HEK293 (cell line): ENCODE data around the gene RANBP1.

Experiments used
- CTCF ChIA-PET: fragments of 350-600 bp; formaldehyde crosslinking; extraction: SDS; loops from one replicate; lab custom pipeline; 2021; ENCODE audit warnings: antibody characterized with exemption; lab: Yijun Ruan, JAX
- POLR2A ChIA-PET: fragments of 300-600 bp; formaldehyde crosslinking; extraction: SDS; loops from one replicate; lab custom pipeline; 2020; ENCODE audit warnings: antibody characterized with exemption, inconsistent platforms; lab: Yijun Ruan, JAX
- H3K27ac ChIP-seq: fragments of 200-500 bp; sonication (Bioruptor generic); 2 replicates; pipeline ENCODE4 v1.5.1; 2014; ENCODE audit warnings: low read depth, low read length, control low read depth, inconsistent platforms; ENCODE audit errors: extremely low read depth
- H3K36me3 ChIP-seq, 2 experiments: fragments of 200-500 bp in 1 of 2; sonication (Bioruptor generic) in 1 of 2; 1 replicate in 1 of 2; 2 replicates in 1 of 2; pipeline ENCODE4 v1.5.1; 2014 to 2017; ENCODE audit warnings: inconsistent platforms in 2 of 2, low read length in 2 of 2; ENCODE audit not compliant: control insufficient read depth in 2 of 2, insufficient read depth in 1 of 2
- H3K4me1 ChIP-seq: fragments of 200-500 bp; sonication (Bioruptor generic); 2 replicates; pipeline ENCODE4 v1.5.1; 2014; ENCODE audit warnings: mild to moderate bottlenecking, low read length, inconsistent platforms; ENCODE audit not compliant: control insufficient read depth, insufficient read depth
- H3K4me3 ChIP-seq: 2 replicates; pipeline ENCODE4 v1.5.1; 2011; ENCODE audit warnings: low read depth, mild to moderate bottlenecking, control low read depth, low read length, moderate library complexity
- H3K9me3 ChIP-seq: fragments of 200-500 bp; sonication (Bioruptor generic); 2 replicates; pipeline ENCODE4 v1.5.1; 2014; ENCODE audit warnings: low read depth, low read length, inconsistent platforms; ENCODE audit not compliant: control insufficient read depth, insufficient read depth
- EGR2 ChIP-seq: fragments of 450-650 bp; formaldehyde crosslinking; IDR thresholded peaks from 2 replicates; pipeline ENCODE4 v1.5.1; 2016; ENCODE audit warnings: low read depth, missing biosample characterization, missing genetic modification characterization
- KLF8 ChIP-seq: fragments of 450-650 bp; formaldehyde crosslinking; IDR thresholded peaks from 2 replicates; pipeline ENCODE4 v1.5.1; 2016; ENCODE audit warnings: missing biosample characterization, missing genetic modification characterization
- KLF9 ChIP-seq: fragments of 450-650 bp; formaldehyde crosslinking; IDR thresholded peaks from 2 replicates; pipeline ENCODE4 v1.5.1; 2016; ENCODE audit warnings: missing biosample characterization, missing genetic modification characterization, low read depth
- MZF1 ChIP-seq: fragments of 450-650 bp; formaldehyde crosslinking; IDR thresholded peaks from 2 replicates; pipeline ENCODE4 v1.5.1; 2017; ENCODE audit warnings: missing biosample characterization, missing genetic modification characterization, borderline replicate concordance
- SALL2 ChIP-seq: fragments of 450-650 bp; formaldehyde crosslinking; IDR thresholded peaks from 2 replicates; pipeline ENCODE4 v1.5.0; 2017; ENCODE audit warnings: missing biosample characterization, mild to moderate bottlenecking, missing genetic modification characterization, borderline replicate concordance
- SCRT1 ChIP-seq: fragments of 450-650 bp; formaldehyde crosslinking; IDR thresholded peaks from 2 replicates; pipeline ENCODE4 v1.5.1; 2016; ENCODE audit warnings: missing biosample characterization, missing genetic modification characterization, borderline replicate concordance
- WT1 ChIP-seq: fragments of 450-650 bp; formaldehyde crosslinking; IDR thresholded peaks from 2 replicates; pipeline ENCODE4 v1.5.1; 2016; ENCODE audit warnings: missing biosample characterization, missing genetic modification characterization
- ZFP41 ChIP-seq: fragments of 450-650 bp; formaldehyde crosslinking; IDR thresholded peaks from 2 replicates; pipeline ENCODE4 v1.5.1; 2016; ENCODE audit warnings: missing biosample characterization, missing genetic modification characterization, borderline replicate concordance
- ZNF426 ChIP-seq: fragments of 450-650 bp; formaldehyde crosslinking; IDR thresholded peaks from 2 replicates; pipeline ENCODE4 v1.5.1; 2017; ENCODE audit warnings: missing biosample characterization, missing genetic modification characterization, mild to moderate bottlenecking, inconsistent platforms, moderate library complexity
- ZNF791 ChIP-seq: fragments of 450-650 bp; formaldehyde crosslinking; IDR thresholded peaks from 2 replicates; pipeline ENCODE4 v1.5.1; 2016; ENCODE audit warnings: missing biosample characterization, missing genetic modification characterization
- TF ChIP-seq, protein P1 (sequence below): fragments of 450-650 bp; IDR thresholded peaks from 2 replicates; pipeline ENCODE4 v1.5.1; 2018; ENCODE audit warnings: missing biosample characterization, mild to moderate bottlenecking, missing genetic modification characterization
- TF ChIP-seq, protein P2 (sequence below): fragments of 450-650 bp; formaldehyde crosslinking; IDR thresholded peaks from 2 replicates; pipeline ENCODE4 v1.5.1; 2016; ENCODE audit warnings: missing biosample characterization, missing genetic modification characterization
- TF ChIP-seq, protein P3 (sequence below): fragments of 450-650 bp; formaldehyde crosslinking; IDR thresholded peaks from 2 replicates; pipeline ENCODE4 v1.5.1; 2016; ENCODE audit warnings: missing biosample characterization, missing genetic modification characterization
- TF ChIP-seq, protein P4 (sequence below): fragments of 450-650 bp; IDR thresholded peaks from 2 replicates; pipeline ENCODE4 v1.5.1; 2018; ENCODE audit warnings: missing biosample characterization, missing genetic modification characterization
- TF ChIP-seq, protein P5 (sequence below): fragments of 450-650 bp; formaldehyde crosslinking; IDR thresholded peaks from 2 replicates; pipeline ENCODE4 v1.5.1; 2016; ENCODE audit warnings: missing biosample characterization, missing genetic modification characterization
- TF ChIP-seq, protein P6 (sequence below): fragments of 450-650 bp; formaldehyde crosslinking; IDR thresholded peaks from 2 replicates; pipeline ENCODE4 v1.5.1; 2017; ENCODE audit warnings: missing biosample characterization, missing genetic modification characterization

Gene RANBP1

DNA sequence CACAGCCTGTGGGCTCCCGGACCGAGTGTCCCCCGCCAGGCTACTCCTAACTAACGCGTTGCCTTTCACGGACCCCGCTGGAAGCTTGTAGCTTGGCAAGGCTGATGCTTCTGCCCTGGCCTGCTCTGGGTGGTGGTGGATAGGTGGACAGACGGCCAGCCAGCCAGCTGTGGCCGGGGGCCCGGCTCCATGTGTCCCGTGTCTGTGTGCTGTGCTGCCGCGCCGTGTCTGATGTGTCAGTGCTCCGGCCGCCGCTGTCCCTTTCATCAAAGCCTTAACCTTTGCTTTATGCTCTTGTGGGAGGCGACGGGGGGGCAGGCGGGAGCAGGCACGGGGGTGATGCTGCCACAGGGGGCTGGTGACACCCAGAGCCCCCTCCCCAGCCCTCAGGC is 29.9 kb downstream of the RANBP1 start:
- Histone ChIP-seq H3K4me3 (no peak overlapping the region), H3K9me3 (no peaks in the 10 kb centered on the region), H3K27ac (no peak overlapping the region), H3K4me1 (no peaks in the 10 kb centered on the region), H3K36me3 (peaks cover 0 to 41% of the 10 kb centered on the region in 2 experiments; a peak in 1 of 3 replicates)
- ChIA-PET POLR2A (no interaction called here), CTCF (no interaction called here)
- TF ChIP-seq, protein P1, sequence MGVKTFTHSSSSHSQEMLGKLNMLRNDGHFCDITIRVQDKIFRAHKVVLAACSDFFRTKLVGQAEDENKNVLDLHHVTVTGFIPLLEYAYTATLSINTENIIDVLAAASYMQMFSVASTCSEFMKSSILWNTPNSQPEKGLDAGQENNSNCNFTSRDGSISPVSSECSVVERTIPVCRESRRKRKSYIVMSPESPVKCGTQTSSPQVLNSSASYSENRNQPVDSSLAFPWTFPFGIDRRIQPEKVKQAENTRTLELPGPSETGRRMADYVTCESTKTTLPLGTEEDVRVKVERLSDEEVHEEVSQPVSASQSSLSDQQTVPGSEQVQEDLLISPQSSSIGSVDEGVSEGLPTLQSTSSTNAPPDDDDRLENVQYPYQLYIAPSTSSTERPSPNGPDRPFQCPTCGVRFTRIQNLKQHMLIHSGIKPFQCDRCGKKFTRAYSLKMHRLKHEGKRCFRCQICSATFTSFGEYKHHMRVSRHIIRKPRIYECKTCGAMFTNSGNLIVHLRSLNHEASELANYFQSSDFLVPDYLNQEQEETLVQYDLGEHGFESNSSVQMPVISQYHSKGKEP (tag by site-specific recombination) = no peak
- TF ChIP-seq KLF9 (no peak), KLF8 (tag by site-specific recombination) (no peak), ZFP41 (tag by site-specific recombination) (no peak), SCRT1 (no peak), SALL2 (tag by site-specific recombination) (no peak), ZNF791 (tag by site-specific recombination) (no peak), MZF1 (tag by site-specific recombination) (no peak), ZNF426 (tag by site-specific recombination) (no peak), EGR2 (tag by site-specific recombination) (no peak), WT1 (tag by site-specific recombination) (no peak)
- TF ChIP-seq, protein P2, sequence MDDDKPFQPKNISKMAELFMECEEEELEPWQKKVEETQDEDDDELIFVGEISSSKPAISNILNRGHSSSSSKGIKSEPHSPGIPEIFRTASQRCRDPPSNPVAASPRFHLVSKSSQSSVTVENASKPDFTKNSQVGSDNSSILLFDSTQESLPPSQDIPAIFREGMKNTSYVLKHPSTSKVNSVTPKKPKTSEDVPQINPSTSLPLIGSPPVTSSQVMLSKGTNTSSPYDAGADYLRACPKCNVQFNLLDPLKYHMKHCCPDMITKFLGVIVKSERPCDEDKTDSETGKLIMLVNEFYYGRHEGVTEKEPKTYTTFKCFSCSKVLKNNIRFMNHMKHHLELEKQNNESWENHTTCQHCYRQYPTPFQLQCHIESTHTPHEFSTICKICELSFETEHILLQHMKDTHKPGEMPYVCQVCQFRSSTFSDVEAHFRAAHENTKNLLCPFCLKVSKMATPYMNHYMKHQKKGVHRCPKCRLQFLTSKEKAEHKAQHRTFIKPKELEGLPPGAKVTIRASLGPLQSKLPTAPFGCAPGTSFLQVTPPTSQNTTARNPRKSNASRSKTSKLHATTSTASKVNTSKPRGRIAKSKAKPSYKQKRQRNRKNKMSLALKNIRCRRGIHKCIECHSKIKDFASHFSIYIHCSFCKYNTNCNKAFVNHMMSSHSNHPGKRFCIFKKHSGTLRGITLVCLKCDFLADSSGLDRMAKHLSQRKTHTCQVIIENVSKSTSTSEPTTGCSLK (tag by site-specific recombination) = no peak
- TF ChIP-seq, protein P3, sequence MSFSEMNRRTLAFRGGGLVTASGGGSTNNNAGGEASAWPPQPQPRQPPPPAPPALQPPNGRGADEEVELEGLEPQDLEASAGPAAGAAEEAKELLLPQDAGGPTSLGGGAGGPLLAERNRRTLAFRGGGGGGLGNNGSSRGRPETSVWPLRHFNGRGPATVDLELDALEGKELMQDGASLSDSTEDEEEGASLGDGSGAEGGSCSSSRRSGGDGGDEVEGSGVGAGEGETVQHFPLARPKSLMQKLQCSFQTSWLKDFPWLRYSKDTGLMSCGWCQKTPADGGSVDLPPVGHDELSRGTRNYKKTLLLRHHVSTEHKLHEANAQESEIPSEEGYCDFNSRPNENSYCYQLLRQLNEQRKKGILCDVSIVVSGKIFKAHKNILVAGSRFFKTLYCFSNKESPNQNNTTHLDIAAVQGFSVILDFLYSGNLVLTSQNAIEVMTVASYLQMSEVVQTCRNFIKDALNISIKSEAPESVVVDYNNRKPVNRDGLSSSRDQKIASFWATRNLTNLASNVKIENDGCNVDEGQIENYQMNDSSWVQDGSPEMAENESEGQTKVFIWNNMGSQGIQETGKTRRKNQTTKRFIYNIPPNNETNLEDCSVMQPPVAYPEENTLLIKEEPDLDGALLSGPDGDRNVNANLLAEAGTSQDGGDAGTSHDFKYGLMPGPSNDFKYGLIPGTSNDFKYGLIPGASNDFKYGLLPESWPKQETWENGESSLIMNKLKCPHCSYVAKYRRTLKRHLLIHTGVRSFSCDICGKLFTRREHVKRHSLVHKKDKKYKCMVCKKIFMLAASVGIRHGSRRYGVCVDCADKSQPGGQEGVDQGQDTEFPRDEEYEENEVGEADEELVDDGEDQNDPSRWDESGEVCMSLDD (tag by site-specific recombination) = no peak
- TF ChIP-seq, protein P4, sequence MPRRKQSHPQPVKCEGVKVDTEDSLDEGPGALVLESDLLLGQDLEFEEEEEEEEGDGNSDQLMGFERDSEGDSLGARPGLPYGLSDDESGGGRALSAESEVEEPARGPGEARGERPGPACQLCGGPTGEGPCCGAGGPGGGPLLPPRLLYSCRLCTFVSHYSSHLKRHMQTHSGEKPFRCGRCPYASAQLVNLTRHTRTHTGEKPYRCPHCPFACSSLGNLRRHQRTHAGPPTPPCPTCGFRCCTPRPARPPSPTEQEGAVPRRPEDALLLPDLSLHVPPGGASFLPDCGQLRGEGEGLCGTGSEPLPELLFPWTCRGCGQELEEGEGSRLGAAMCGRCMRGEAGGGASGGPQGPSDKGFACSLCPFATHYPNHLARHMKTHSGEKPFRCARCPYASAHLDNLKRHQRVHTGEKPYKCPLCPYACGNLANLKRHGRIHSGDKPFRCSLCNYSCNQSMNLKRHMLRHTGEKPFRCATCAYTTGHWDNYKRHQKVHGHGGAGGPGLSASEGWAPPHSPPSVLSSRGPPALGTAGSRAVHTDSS (tag by site-specific recombination) = no peak
- TF ChIP-seq, protein P5, sequence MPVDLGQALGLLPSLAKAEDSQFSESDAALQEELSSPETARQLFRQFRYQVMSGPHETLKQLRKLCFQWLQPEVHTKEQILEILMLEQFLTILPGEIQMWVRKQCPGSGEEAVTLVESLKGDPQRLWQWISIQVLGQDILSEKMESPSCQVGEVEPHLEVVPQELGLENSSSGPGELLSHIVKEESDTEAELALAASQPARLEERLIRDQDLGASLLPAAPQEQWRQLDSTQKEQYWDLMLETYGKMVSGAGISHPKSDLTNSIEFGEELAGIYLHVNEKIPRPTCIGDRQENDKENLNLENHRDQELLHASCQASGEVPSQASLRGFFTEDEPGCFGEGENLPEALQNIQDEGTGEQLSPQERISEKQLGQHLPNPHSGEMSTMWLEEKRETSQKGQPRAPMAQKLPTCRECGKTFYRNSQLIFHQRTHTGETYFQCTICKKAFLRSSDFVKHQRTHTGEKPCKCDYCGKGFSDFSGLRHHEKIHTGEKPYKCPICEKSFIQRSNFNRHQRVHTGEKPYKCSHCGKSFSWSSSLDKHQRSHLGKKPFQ (tag by site-specific recombination) = no peak
- TF ChIP-seq, protein P6, sequence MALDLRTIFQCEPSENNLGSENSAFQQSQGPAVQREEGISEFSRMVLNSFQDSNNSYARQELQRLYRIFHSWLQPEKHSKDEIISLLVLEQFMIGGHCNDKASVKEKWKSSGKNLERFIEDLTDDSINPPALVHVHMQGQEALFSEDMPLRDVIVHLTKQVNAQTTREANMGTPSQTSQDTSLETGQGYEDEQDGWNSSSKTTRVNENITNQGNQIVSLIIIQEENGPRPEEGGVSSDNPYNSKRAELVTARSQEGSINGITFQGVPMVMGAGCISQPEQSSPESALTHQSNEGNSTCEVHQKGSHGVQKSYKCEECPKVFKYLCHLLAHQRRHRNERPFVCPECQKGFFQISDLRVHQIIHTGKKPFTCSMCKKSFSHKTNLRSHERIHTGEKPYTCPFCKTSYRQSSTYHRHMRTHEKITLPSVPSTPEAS (tag by site-specific recombination) = no peak
